ENCODE measurements around the gene MT1E. TPM values are rescaled to one million over a fixed set of nuclear protein-coding genes. Genes with fewer than 3 reads are reported as not detected.
"Not testable (repeated sequence)": the region's sequence is repeated elsewhere in the genome, so short reads cannot be mapped to it uniquely, and the experiment has no call there.

MT1E gene
- total RNA-seq, 1 experiment from 2014 or later, result 25.9 TPM

- Histone ChIP-seq H3K4me1 (ENCODE audit: insufficient read depth, low read length) (peaks cover 6% of the 10 kb centered on the region; the same call in 1 of the 2 replicates), H3K79me1 (ENCODE audit: insufficient read depth, low read depth, low read length, poor library complexity, severe bottlenecking) (no peaks in the 10 kb centered on the region), H3K27ac (ENCODE audit: insufficient read length, low read depth, low read length) (no peak overlapping the region), H2BK20ac (ENCODE audit: low read depth, low read length, poor library complexity, severe bottlenecking) (no peak overlapping the region), H3K4me2 (ENCODE audit: insufficient read depth, insufficient read length, low read length) (no peak overlapping the region), H4K20me1 (ENCODE audit: control insufficient read depth, insufficient read depth, insufficient read length) (no peaks in the 10 kb centered on the region), H3K23me2 (ENCODE audit: insufficient read length, low read depth, low read length, poor library complexity, severe bottlenecking) (peaks cover 8% of the 10 kb centered on the region), H3K18ac (ENCODE audit: insufficient read length, low read depth, low read length) (no peak overlapping the region), H4K91ac (ENCODE audit: insufficient read length, low read depth, low read length) (no peak overlapping the region), H3K23ac (ENCODE audit: insufficient read length, low read depth, low read length) (no peak overlapping the region), H2BK120ac (ENCODE audit: low read depth, low read length, poor library complexity, severe bottlenecking) (no peak overlapping the region), H2BK12ac (ENCODE audit: insufficient read length, low read depth, low read length) (no peak overlapping the region), H3T11ph (ENCODE audit: low read length) (no peak overlapping the region), H3K9ac (ENCODE audit: extremely low read depth, insufficient read length, low read length) (no peak overlapping the region), H3K27me3 (ENCODE audit: insufficient read depth, low read length) (peaks cover 72% of the 10 kb centered on the region), H4K8ac (replicated peaks; ENCODE audit: insufficient read length, low read depth, low read length) (no peak overlapping the region), H3K56ac (ENCODE audit: insufficient read length, low read depth, low read length) (no peak overlapping the region), H3K4ac (ENCODE audit: low read depth, low read length) (no peak overlapping the region), H3K79me2 (ENCODE audit: insufficient read depth, low read length) (no peaks in the 10 kb centered on the region), H2BK15ac (ENCODE audit: low read depth, low read length) (no peak overlapping the region), H3K14ac (ENCODE audit: insufficient read depth, low read length) (no peak overlapping the region), H2BK5ac (ENCODE audit: insufficient read length, low read length) (no peak overlapping the region), H3K9me3 (ENCODE audit: control insufficient read depth, low read depth, low read length) (no peaks in the 10 kb centered on the region), H2AK5ac (ENCODE audit: insufficient read length, low read length) (no peak overlapping the region), H4K5ac (ENCODE audit: insufficient read length, low read depth, low read length) (no peak overlapping the region), H2AFZ (ENCODE audit: low read length) (no peak overlapping the region)
- H3K27me3 Mint-ChIP-seq (ENCODE audit: low read depth), result peaks cover 97% of the 10 kb centered on the region
- peaks cover 9 to 34% of the 10 kb centered on the region in 2 experiments for H3K4me1 Mint-ChIP-seq
- no CpG with 5 or more reads among the region's 1 CpG for WGBS (ENCODE audit: extremely low coverage, insufficient read length, low lambda C conversion rate)
- DNase-seq, result no peak
- no peak for TF ChIP-seq CTCF (conservative IDR thresholded peaks at IDR 0.05)
- H3K27ac Mint-ChIP-seq, result no peak overlapping the region
- no peaks in the 10 kb centered on the region for H3K9me3 Mint-ChIP-seq
- no peak overlapping the region for H3K4me3 Mint-ChIP-seq
- no peaks in the 10 kb centered on the region for H3K36me3 Mint-ChIP-seq (ENCODE audit: insufficient read depth in 1 of 3, low read depth in 3 of 3)
These were observed 38.9 kb downstream of the MT1E start for GRCh38 chr16:56664506-56664905.

DNA sequence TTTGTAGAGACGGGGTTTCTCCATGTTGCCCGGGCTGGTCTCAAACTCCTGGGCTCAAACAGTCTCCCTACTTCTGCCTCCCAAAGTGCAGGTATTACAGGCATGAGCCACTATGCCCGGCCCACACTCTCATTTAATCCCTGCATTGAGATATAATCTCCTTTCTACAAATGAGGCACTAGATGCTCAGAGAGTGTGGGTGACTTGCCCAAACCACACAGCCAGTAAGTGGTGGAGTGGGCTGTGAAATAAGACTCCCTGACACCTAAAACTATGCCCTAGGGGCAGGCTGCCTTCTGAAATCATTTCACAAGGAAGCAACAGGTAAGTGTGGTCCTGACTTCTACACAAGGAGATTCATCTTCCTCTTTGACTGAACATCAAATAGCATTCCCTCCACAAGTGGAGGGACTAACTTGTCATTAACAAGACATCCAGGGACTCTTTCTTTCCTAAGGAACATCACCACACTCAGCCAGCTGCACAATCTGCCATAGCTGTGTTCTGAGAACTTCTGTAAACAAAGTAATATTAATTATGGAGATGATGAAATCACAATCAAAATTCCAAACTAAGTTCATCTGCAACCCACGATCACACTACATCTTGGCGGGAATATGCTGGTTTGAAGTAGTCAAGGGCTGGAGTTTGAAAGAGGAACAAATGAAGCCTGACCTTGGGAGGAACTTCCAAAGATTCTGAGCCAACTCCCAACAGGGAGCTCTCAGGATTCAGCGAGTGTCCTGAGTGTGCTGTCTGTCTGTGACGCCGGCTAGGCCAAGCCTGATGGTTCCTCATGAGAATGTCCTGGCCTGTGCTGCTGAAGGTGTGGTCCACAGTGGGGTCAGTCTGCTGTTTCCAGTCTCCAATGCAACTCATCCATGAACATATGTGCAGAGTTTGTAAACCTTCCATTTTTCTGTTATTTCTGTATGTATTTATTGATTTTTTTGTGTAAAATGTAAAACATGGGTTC is 40.0 kb downstream of the MT1E start:
- H3K14ac ChIP-seq (ENCODE audit: insufficient read depth, low read length); H3K9me3 Mint-ChIP-seq; H3K4me3 Mint-ChIP-seq; H3K23ac ChIP-seq (ENCODE audit: insufficient read length, low read depth, low read length); H3K56ac ChIP-seq (ENCODE audit: insufficient read length, low read depth, low read length); H2BK12ac ChIP-seq (ENCODE audit: insufficient read length, low read depth, low read length); H3T11ph ChIP-seq (ENCODE audit: low read length); H2BK120ac ChIP-seq (ENCODE audit: low read depth, low read length, poor library complexity, severe bottlenecking); H3K27ac ChIP-seq (ENCODE audit: insufficient read length, low read depth, low read length); H3K36me3 Mint-ChIP-seq (ENCODE audit: insufficient read depth in 1 of 3, low read depth in 3 of 3); H2BK15ac ChIP-seq (ENCODE audit: low read depth, low read length); H2BK20ac ChIP-seq (ENCODE audit: low read depth, low read length, poor library complexity, severe bottlenecking); H3K4me1 ChIP-seq (ENCODE audit: insufficient read depth, low read length); H2AK5ac ChIP-seq (ENCODE audit: insufficient read length, low read length); H3K9me3 ChIP-seq (ENCODE audit: control insufficient read depth, low read depth, low read length); H4K91ac ChIP-seq (ENCODE audit: insufficient read length, low read depth, low read length); H4K5ac ChIP-seq (ENCODE audit: insufficient read length, low read depth, low read length); H4K20me1 ChIP-seq (ENCODE audit: control insufficient read depth, insufficient read depth, insufficient read length); H3K79me1 ChIP-seq (ENCODE audit: insufficient read depth, low read depth, low read length, poor library complexity, severe bottlenecking); H3K18ac ChIP-seq (ENCODE audit: insufficient read length, low read depth, low read length); H3K79me2 ChIP-seq (ENCODE audit: insufficient read depth, low read length); H2AFZ ChIP-seq (ENCODE audit: low read length); H2BK5ac ChIP-seq (ENCODE audit: insufficient read length, low read length); H3K4me2 ChIP-seq (ENCODE audit: insufficient read depth, insufficient read length, low read length); H3K9ac ChIP-seq (ENCODE audit: extremely low read depth, insufficient read length, low read length); DNase-seq; H4K8ac ChIP-seq (replicated peaks; ENCODE audit: insufficient read length, low read depth, low read length); H3K27ac Mint-ChIP-seq; H3K4ac ChIP-seq (ENCODE audit: low read depth, low read length): not testable (repeated sequence)
- peaks cover 76% of the 10 kb centered on the region for H3K27me3 ChIP-seq (ENCODE audit: insufficient read depth, low read length)
- Mint-ChIP-seq H3K27me3 (ENCODE audit: low read depth) (peaks cover 97% of the 10 kb centered on the region), H3K4me1 (peaks cover 9 to 40% of the 10 kb centered on the region in 2 experiments)
- WGBS (ENCODE audit: extremely low coverage, insufficient read length, low lambda C conversion rate), result no CpG with 5 or more reads among the region's 8 CpGs
- H3K23me2 ChIP-seq (ENCODE audit: insufficient read length, low read depth, low read length, poor library complexity, severe bottlenecking), result peaks cover 12% of the 10 kb centered on the region

Measured in H9 (cell line).